ENCODE measurements around the gene FOXK2.

DNA sequence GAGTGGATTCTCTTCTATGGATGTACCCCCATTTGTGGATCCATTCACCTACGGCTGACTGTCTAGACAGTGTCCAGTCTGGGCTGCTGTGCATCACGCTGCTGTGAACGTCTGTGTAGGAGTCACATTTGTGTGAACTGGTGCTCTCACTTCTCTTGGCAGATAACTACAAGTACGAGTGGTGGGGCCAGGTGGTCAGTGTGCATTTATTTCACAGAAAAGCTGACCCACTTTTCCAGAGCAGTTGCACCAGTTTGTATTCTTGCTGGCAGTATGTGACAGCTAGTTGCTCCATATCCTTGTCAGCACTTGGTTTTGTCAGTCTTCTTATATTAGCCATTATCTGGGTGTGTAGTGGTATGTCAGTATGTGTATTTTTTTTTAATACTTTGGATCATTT, 28.4 kb downstream of the FOXK2 start:
- no peak for TF ChIP-seq RAD21 (IDR thresholded peaks at IDR 0.05; ENCODE audit: low read depth)
- no peak for TF ChIP-seq FOXM1 (IDR thresholded peaks at IDR 0.05; ENCODE audit: borderline replicate concordance, low read depth)
- no peak for TF ChIP-seq TAF1 (IDR thresholded peaks at IDR 0.05; ENCODE audit: low read depth)
- no peak for TF ChIP-seq YY1 (IDR thresholded peaks at IDR 0.05; ENCODE audit: low read depth)
- no peak for TF ChIP-seq TCF12 (IDR thresholded peaks at IDR 0.05; ENCODE audit: low read depth)
